Right cardiac atrium (tissue), 5 donors: ENCODE results near the gene ARID3C. TPM values are rescaled to one million over a fixed set of nuclear protein-coding genes. Genes with fewer than 3 reads are reported as not detected.

ENCODE experiments used
- ATAC-seq, 2 donors: fragments of 200-7000 bp; cut with Tn5 transposase; one replicate each; pipeline versions ENCODE4 v1.8.0 to v1.9.1; 2020; ENCODE audit warnings: moderate library complexity in 2 of 2, mild to moderate bottlenecking in 1 of 2
- DNase-seq, 3 donors: peaks; one replicate each; pipeline ENCODE4 v3.0.0-alpha.2; 2020
- H3K27ac ChIP-seq: one replicate; pipeline ENCODE4 v1.5.1; 2013; ENCODE audit warnings: mild to moderate bottlenecking, low read length, control low read depth, moderate library complexity
- H3K27me3 ChIP-seq: one replicate; pipeline ENCODE4 v1.6.1; 2013; ENCODE audit not compliant: control insufficient read depth, insufficient read depth
- H3K4me1 ChIP-seq: one replicate; pipeline ENCODE4 v1.6.1; 2013; ENCODE audit warnings: low read length; ENCODE audit not compliant: control insufficient read depth, insufficient read depth
- H3K4me3 ChIP-seq: one replicate; pipeline ENCODE4 v1.5.1; 2013; ENCODE audit warnings: low read length, control low read depth
- H3K9me3 ChIP-seq: one replicate; pipeline ENCODE4 v1.6.1; 2013; ENCODE audit warnings: low read length; ENCODE audit not compliant: control insufficient read depth
- WGBS: extraction: QIAGEN DNeasy Blood & Tissue Kit; methylation state at CpG from one replicate; pipeline ENCODE4 v1.1.7; 2013; 5-methylcytosine and 5-hydroxymethylcytosine counted together
- intact Hi-C, 4 donors: fragments of 100-400 bp; cut with DNase I; formaldehyde crosslinking; loops; one replicate each; pipeline versions ENCODE4 v1.11.0 to v1.14.0; 2022 to 2023
- polyA plus RNA-seq: library from polyadenylated mRNA; stranded (reverse); fragments of 200-250 nt; gene quantifications from one replicate; pipeline ENCODE4 v1.2.3, GENCODE V29; 2013
- total RNA-seq, 4 donors: library from RNA; stranded (reverse); fragmentation: NEBNext Ultra II Directional; extraction: Animal tissue kit (Norgen Biotek cat#: 25700); gene quantifications; one replicate each; pipeline ENCODE4 v1.2.1, GENCODE V29; 2021
- donor health status: healthy with polysubstance abuse.
- donor health status: DM: no; HTN: yes; CAD: no.
- donor health status: DM: no; HTN: no; CAD: no.
- donor health status: DM: no; HTN: yes; CAD: no; lungs with severe emphysema.
- donor health status: DM: yes; HTN: yes; CAD: no.

ARID3C gene
- total and polyA plus RNA-seq, 5 donors = not detected

DNA sequence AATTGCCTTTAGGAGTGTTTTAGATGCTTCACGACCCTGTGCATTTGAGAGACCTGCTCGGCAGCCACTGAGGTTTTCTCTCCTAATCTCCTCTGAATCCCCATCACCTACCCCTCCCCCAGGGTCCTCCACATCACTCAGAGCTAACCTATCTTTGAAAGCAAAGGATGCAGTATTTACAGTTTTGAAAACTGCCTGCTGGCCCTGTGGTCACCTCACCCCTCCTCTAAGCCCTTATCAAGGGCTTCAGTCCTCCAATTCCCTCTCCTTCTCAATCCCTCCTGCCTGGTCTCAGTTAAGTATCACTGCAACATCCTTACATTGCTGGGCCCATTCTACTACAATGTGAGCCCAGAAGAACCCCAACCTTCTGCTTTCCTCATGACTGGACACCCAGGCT lies 21.5 kb downstream of the ARID3C start:
- Histone ChIP-seq H3K27me3 (no peaks in the 10 kb centered on the region), H3K4me1 (peaks cover 8% of the 10 kb centered on the region), H3K4me3 (no peak overlapping the region), H3K9me3 (no peaks in the 10 kb centered on the region), H3K27ac (no peak overlapping the region)
- DNase-seq = no peak
- WGBS = 48% methylated on average over 2 of the region's 2 CpGs
- no peak for ATAC-seq
- intact Hi-C loops = loop anchor here in 1 of 4 donors (10.0 kb wide), 2 partner anchors 183 to 273 kb away; no protein-coding TSS in a partner anchor

DNA sequence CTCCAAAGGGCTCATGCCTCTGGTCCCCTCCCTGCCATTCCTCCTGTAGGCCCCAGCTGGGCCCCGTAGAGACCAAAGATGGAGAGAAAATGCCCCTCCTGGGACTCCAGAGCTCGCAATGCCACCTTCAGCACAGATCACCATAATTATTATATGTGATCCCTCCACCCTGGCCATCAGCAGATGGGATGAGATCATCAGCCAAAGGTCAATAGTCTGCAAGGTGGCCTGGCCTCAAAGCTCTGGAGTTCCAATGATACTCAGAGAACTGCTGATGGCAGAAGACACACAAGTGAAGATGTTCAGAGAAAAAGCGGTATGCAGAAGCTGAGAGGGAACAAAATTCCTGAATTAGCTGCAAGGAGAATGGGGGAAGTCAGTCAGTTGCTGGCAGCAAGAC lies 22.0 kb downstream of the ARID3C start:
- Histone ChIP-seq H3K27ac (no peak overlapping the region), H3K4me1 (peaks cover 8% of the 10 kb centered on the region), H3K9me3 (no peaks in the 10 kb centered on the region), H3K27me3 (no peaks in the 10 kb centered on the region), H3K4me3 (no peak overlapping the region)
- 84% methylated on average over 3 of the region's 3 CpGs for WGBS
- intact Hi-C loops = loop anchor here in 1 of 4 donors (10.0 kb wide), 2 partner anchors 182 to 272 kb away; no protein-coding TSS in a partner anchor
- no peak for ATAC-seq
- DNase-seq = peak in 1 of 3 donors; percentile 14

DNA sequence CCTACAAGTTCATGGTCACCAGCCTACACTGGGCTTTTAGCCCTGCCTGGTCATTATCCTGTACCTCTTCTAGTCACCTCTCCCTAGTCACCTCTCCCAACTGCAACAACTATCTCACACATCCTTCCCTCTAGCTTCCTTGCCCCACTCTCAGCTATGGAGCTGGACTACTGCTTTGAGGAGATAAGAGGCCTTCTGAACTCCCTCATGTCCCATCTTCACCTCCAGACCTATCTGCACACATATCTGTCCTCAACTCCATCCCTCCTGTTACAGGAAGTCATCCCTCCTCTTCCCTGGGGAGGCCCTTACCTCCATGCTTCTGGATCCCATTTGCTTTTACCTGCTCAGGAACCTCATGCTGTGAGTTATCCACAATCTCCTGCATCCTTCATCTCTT lies 22.7 kb downstream of the ARID3C start:
- no peak overlapping the region for H3K27ac ChIP-seq
- no peak overlapping the region for H3K4me3 ChIP-seq
- intact Hi-C loops = loop anchor here in 1 of 4 donors (10.0 kb wide), 2 partner anchors 181 to 271 kb away; no protein-coding TSS in a partner anchor
- ATAC-seq = no peak
- no peaks in the 10 kb centered on the region for H3K9me3 ChIP-seq
- peaks cover 6% of the 10 kb centered on the region for H3K4me1 ChIP-seq
- no peak for DNase-seq
- H3K27me3 ChIP-seq = no peaks in the 10 kb centered on the region

DNA sequence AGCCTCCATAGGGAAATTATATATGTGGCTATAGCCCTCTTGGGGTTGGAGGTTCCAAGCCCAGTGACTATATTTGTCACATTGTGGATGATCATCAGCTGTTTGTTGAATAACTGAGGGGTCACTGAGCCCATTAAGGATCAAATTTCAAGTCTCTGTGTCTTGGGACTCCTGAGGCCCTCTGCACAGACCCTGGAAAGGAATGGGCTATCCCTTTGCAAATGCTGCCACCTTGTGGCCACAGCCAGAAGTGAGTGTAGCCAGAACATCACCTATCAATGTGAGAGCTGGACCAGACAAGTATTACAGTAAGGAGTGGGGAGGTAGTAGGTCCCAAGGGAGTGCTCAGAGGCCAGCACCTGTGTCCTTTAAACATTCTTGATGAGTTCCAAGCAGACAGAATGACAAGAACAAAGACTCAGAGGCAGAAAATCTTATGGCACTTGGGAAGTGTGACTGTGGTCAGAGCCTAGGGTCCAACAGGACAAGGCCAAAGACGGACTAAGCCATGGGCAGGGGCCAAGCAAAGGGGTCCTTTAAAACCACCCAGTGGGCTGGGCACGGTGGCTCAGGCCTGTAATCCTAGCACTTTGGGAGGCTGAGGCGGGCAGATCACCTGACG lies 25.1 kb downstream of the ARID3C start:
- H3K27ac ChIP-seq = no peak overlapping the region
- DNase-seq (peak; percentile 79 to 96 (median 90)), ATAC-seq (peak; percentile 86 to 89)
- intact Hi-C loops = loop anchor here in 2 of 4 donors (5.0 to 10.0 kb wide), 3 partner anchors 101 to 269 kb away; no protein-coding TSS in a partner anchor
- H3K4me3 ChIP-seq = no peak overlapping the region
- no peaks in the 10 kb centered on the region for H3K27me3 ChIP-seq
- no peaks in the 10 kb centered on the region for H3K9me3 ChIP-seq
- H3K4me1 ChIP-seq = peaks cover 3% of the 10 kb centered on the region
- 49% methylated on average over 4 of the region's 4 CpGs for WGBS

DNA sequence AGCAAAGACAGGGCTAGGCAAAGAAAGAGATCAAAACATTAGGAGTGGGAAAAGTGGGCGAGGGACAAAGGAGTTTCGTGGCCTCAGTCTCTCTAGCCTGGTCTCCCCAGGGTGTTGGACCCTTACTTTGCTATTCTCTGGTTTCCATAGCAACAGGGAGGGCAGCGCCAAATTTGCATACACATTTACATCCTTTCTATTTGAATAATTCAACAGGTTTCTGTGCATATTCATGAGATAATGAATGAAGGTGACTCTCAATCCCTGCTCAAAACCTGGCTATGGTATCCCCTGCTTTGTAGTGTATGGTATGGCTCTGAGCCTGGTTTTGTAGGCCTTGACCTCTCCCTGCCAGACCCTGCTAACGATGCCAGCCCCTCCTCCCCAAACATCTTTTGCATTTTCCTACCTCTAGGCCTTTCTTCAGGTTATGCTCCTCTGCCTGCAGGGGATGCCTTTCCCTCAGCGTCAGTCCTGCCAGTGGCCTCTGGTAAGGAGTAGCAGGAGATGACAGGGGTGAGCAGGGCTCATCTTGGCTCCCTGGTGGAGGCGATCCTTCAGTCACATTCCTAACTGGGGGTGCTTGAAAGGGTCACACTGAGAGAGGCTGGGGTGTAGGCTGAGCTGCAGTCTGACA lies 26.8 kb downstream of the ARID3C start:
- WGBS = 79% methylated on average over 6 of the region's 6 CpGs
- Histone ChIP-seq H3K4me1 (peaks cover 3% of the 10 kb centered on the region), H3K27ac (no peak overlapping the region), H3K9me3 (no peaks in the 10 kb centered on the region), H3K27me3 (no peaks in the 10 kb centered on the region), H3K4me3 (no peak overlapping the region)
- intact Hi-C loops = loop anchor here in 2 of 4 donors (5.0 to 10.0 kb wide), 3 partner anchors 100 to 267 kb away; no protein-coding TSS in a partner anchor
- peak in 1 of 3 donors; percentile 23 for DNase-seq
- no peak for ATAC-seq

DNA sequence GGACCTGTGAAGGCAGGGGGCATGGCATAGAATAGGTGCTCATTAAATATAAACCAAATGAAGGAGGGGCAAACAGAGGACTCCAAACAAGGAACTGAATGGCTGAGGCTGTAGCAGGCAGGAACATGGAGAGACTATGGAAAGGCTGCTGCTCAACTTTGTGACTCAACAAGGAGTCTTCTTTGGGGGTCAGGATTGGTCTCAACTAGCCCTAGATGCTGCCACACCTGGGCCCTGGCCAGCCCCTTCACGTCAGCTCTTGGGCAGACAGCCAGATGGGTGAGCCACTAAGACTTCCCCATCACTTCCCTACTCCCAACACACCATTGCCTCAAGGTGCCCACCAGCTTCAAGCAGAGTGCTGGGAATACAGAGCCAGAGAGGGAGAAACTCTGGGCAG lies 28.0 kb downstream of the ARID3C start:
- Histone ChIP-seq H3K9me3 (no peaks in the 10 kb centered on the region), H3K4me1 (peaks cover 3% of the 10 kb centered on the region), H3K27ac (no peak overlapping the region), H3K27me3 (no peaks in the 10 kb centered on the region), H3K4me3 (no peak overlapping the region)
- intact Hi-C loops = loop anchor here in 2 of 4 donors (5.0 to 10.0 kb wide), 3 partner anchors 99 to 266 kb away; no protein-coding TSS in a partner anchor
- peak in 1 of 3 donors; percentile 38 for DNase-seq
- ATAC-seq = no peak
- 37% methylated on average over 1 of the region's 1 CpG for WGBS

GRCh38 chr9:34599546-34599945 lies 29.3 kb downstream of the ARID3C start:
- intact Hi-C loops = loop anchor here in 2 of 4 donors (5.0 to 10.0 kb wide), 5 partner anchors 155 to 265 kb away; no protein-coding TSS in a partner anchor
- H3K27ac ChIP-seq = no peak overlapping the region
- 20% methylated on average over 1 of the region's 1 CpG for WGBS

DNA sequence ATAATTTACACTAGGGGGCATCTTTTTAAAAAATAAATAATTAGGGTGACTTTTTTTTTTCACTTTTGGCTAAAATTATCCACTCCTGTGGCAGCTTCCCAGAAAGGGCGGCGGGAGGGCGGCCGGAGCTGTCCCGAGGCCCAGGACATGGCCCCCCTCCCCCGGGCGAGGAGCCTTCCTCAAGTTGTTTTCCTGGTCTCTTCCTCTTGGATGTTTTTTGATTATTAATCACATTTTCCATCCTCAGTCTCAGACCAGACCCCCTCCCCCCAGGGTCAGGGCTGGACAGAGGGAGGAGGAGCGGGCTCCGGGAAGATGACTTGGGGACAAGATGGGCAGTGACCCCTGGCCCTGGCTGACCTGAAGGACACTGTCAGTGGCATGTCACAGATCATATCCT lies 34.7 kb downstream of the ARID3C start:
- ATAC-seq = peak in 1 of 2 donors; percentile 1
- Histone ChIP-seq H3K4me1 (peaks cover 4% of the 10 kb centered on the region), H3K9me3 (no peaks in the 10 kb centered on the region), H3K27ac (peak overlapping the region; percentile 29), H3K27me3 (no peaks in the 10 kb centered on the region), H3K4me3 (no peak overlapping the region)
- intact Hi-C loops = loop anchor here in 2 of 4 donors (10.0 kb wide), 4 partner anchors 149 to 259 kb away; no protein-coding TSS in a partner anchor
- peak in 2 of 3 donors; percentile 87 to 92 for DNase-seq
- 32% methylated on average over 9 of the region's 9 CpGs for WGBS

More at GRCh38 chr9:34599546-34599945, 29.3 kb downstream of the ARID3C start:
- Histone ChIP-seq H3K4me1 (peaks cover 3% of the 10 kb centered on the region), H3K27me3 (no peaks in the 10 kb centered on the region), H3K9me3 (no peaks in the 10 kb centered on the region), H3K4me3 (no peak overlapping the region)
- peak in 1 of 3 donors; percentile 2 for DNase-seq
- ATAC-seq = no peak

DNA sequence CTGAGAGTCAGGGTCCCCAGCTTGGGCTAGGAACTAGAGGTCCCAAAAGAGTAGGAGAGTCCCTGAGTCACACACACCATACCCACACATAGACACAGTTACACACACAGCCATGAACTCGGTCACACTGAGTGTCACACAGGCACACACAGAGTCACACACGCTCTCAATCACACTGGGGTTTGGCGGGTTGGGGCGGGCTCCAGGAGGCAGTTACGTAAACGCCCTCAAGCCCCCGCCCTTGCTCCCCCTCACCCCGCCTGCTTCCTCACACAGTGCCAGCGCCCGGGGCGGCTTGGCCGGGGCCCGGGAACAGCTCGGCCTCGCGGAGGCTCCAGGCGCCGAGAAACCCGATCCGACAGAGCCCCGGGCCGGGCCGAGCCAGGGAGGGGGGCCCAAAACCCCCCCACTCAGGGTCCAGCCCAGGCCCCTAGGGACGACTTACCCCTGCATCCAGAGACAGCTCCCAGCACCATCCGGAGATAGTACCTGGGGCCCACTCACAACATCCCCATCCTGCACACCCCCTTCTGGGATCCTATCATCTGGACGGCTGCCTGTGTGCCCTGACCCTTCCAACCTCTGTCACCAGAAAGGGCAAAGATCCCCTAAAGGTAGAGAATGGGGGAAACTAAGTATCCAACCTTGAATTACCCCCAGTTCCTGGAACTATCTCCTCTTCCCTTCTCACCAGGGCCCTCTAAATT lies 35.8 kb downstream of the ARID3C start:
- Histone ChIP-seq H3K27me3 (no peaks in the 10 kb centered on the region), H3K4me1 (peaks cover 4% of the 10 kb centered on the region), H3K4me3 (no peak overlapping the region), H3K27ac (peak overlapping the region; percentile 57), H3K9me3 (no peaks in the 10 kb centered on the region)
- ATAC-seq (peak; percentile 78 to 80), DNase-seq (peak; percentile 89 to 97 (median 96))
- WGBS = 8% methylated on average over 26 of the region's 26 CpGs
- intact Hi-C loops = loop anchor here in 3 of 4 donors (2.0 to 10.0 kb wide), 5 partner anchors 44 to 258 kb away; no protein-coding TSS in a partner anchor

GRCh38 chr9:34591917-34592866 lies 36.7 kb downstream of the ARID3C start:
- intact Hi-C loops = loop anchor here (1.0 to 10.0 kb wide), 7 partner anchors 43 to 257 kb away; no protein-coding TSS in a partner anchor
- no peaks in the 10 kb centered on the region for H3K27me3 ChIP-seq
- 34% methylated on average over 16 of the region's 16 CpGs for WGBS
- ATAC-seq (no peak), DNase-seq (peak in 2 of 3 donors; percentile 51 to 61)
- peaks cover 4% of the 10 kb centered on the region for H3K4me1 ChIP-seq
- no peaks in the 10 kb centered on the region for H3K9me3 ChIP-seq
- no peak overlapping the region for H3K4me3 ChIP-seq
- no peak overlapping the region for H3K27ac ChIP-seq
